GM18519 (cell line): ENCODE results near the gene EN2.
"Not testable (repeated sequence)": the region's sequence is repeated elsewhere in the genome, so short reads cannot be mapped to it uniquely, and the experiment has no call there.

ENCODE experiments used
- ATAC-seq: cut with Tn5 transposase; IDR thresholded peaks from one replicate; pipeline ENCODE4 v1.9.1; 2021; ENCODE audit warnings: mild to moderate bottlenecking, moderate library complexity; ENCODE audit not compliant: unreplicated experiment, low FRiP score

Gene EN2

GRCh38 chr7:155425011-155425340, 33.0 kb upstream of the EN2 start:
- no peak for ATAC-seq

GRCh38 chr7:155425887-155426286, 32.0 kb upstream of the EN2 start:
- ATAC-seq: no peak

- no peak for ATAC-seq
Observed at GRCh38 chr7:155426543-155427410, 31.2 kb upstream of the EN2 start.

GRCh38 chr7:155427411-155428038, 30.4 kb upstream of the EN2 start:
- no peak for ATAC-seq

- no peak for ATAC-seq
Observed at GRCh38 chr7:155428171-155428834, 29.6 kb upstream of the EN2 start.

DNA sequence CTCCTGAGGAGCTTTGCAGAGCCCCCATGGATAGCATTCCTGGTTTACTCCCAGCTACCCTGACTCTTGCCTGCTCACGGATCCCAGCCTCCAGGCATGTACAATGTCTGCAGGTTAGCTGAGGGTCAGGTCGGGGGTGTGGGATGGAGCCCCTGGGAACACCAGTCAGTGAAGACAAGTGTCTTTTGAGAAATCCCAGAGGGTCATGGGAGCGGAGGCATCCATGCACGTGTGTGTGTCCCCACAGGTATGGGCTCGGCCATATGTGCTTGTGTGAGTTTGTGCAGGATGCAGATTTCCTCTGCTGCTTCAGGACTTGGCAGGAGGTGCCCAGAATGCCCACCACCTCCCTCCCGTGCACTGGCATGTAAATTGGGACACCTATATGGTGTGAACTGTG, 28.3 kb upstream of the EN2 start:
- no peak for ATAC-seq

- ATAC-seq: no peak
Observed at GRCh38 chr7:155430606-155431005, 27.3 kb upstream of the EN2 start.

GRCh38 chr7:155431231-155431630, 26.7 kb upstream of the EN2 start:
- ATAC-seq: no peak

DNA sequence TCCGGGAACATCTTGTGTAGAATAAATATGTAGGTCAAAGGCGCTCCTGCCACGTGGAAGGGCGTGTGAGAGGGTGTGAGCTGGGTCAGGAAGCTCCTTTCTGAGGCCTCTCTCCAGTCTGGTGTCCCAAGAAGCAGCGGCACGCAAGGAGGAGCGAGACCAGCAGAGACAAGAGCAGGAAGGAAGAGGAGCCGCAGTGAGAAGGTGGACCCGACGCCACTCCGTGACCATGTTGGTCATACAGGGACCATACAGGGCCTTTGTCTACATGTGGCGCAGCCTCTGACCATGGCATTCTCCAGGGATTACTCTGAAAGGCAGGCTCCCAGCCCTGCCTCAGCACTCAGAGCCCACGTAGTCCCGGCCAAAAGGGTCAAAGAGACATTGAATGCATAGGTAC, 26.2 kb upstream of the EN2 start:
- no peak for ATAC-seq

GRCh38 chr7:155435110-155435509, 22.8 kb upstream of the EN2 start:
- no peak for ATAC-seq

DNA sequence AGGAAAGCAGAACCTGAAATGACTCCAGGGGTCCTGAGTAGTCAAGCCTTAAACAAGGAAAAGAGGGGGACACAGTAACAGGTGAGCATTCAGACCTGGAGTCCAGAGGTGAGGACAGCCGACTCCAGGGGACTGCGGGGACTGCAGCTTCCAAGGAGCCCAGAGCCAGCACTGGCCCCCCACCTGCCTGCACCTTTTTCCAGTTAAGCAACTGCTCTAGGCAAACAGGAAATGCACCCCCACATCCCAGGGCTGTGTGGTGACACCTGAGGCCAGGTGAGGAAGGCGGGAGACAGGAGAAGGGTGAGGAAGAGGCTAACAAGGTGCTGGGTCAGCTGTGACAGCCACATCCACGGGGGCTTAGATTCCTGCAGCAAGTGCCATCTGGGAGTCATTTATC, 20.1 kb upstream of the EN2 start:
- no peak for ATAC-seq

- no peak for ATAC-seq
Observed at GRCh38 chr7:155438777-155439176, 19.2 kb upstream of the EN2 start.

DNA sequence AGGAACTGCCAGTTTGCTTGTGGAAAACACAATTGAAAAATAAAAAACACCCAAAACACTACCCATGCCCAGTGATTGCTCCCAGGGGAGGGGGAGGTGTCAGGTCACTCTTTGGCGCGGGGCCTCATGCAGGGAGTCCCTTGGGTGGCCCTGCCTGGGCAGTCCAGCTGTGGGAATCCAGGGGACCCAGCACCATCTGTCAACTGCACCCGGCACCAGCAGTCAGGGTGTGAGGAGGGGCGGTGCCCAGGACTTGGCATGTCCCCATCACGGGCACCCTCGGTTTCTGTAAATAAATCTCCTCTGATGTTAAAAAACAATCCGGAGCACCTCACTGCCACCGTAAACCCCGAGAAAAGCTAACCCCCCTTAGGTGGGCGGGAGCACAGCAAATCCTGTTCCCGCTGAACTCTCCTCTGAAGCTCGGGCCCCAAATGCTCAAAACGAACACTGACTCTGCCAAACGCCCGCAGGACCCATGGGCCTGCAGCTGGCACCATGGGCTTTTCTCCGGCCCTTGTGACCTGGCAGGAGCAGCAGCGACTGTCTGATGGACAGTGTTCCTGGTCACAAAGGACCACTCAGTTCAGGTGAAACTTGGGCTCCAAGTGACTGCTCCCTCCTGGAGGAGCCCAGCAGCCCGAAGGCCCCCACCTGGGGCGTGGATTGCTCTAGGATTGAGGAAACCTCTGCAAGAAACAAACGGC, 18.5 kb upstream of the EN2 start:
- no peak for ATAC-seq

DNA sequence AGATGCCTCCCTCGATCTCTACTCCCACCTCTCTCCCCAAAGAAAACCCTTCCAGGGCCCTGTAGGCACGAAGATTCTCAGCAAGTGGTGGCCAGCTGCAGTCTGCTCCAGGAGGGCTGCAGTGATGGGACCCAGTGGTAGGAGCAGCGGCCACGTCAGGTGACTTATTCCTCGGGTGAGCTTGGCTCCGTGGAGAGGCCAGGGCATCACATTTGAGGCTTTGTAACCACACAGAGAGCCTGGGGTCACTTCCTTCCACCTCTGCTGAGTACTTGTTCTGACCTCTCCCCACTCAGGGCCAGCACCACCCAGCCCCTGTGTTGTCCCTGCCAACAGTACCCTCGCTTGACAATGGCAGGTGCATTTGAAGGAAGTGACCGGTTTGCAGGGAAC, 17.9 kb upstream of the EN2 start:
- no peak for ATAC-seq

DNA sequence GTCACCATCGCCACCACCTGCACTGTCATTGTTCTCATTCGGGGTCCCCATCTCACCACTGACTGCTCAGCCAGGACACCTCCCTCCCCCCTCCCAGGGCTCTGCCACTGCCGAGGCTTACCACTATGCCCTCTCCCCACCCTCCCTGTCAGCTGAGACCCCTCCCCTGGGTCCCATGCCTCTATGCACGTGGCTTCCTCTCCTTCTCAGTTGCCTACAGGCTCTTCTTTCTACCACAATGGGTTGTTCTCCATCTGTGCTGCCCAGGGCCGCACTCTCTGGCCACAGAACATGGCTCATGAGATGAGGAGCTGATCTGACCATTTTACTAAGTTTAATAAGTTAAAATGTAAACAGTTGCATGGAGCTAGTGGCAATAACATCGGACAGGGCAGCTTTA, 16.1 kb upstream of the EN2 start:
- ATAC-seq: no peak

GRCh38 chr7:155444746-155445145, 13.2 kb upstream of the EN2 start:
- no peak for ATAC-seq

DNA sequence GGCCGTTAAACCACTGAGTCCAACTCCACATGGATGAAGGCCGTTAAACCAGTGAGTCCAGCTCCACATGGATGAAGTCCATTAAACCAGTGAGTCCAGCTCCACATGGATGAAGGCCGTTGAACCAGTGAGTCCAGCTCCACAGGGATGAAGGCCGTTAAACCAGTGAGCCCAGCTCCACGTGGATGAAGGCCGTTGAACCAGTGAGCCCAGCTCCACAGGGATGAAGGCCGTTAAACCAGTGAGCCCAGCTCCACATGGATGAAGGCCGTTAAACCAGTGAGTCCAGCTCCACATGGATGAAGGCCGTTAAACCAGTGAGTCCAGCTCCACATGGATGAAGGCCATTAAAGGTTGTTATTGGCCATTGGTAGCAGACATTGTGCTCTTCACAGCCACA, 12.3 kb upstream of the EN2 start:
- not testable (repeated sequence) for ATAC-seq

- no peak for ATAC-seq
Observed at GRCh38 chr7:155447603-155448002, 10.3 kb upstream of the EN2 start.

DNA sequence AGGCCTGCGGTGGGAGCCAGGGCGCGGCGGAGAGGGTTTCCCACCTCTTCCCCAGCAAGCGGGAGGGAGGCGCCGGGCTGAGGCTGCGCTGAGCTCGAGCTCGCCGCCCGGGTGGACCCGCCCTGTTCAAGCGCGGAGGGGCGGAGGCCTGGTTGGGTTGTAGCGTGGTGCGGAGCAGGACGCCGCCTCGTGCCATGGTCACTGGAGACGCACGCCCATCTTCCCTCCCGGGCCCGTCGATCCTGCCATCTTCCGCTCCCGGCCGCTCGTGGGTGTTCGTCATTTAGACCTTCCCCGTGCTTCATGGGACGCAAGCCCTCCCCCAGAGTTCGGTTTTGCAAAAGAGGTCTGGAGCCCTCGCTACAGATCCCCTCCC, 9.3 kb upstream of the EN2 start:
- no peak for ATAC-seq

DNA sequence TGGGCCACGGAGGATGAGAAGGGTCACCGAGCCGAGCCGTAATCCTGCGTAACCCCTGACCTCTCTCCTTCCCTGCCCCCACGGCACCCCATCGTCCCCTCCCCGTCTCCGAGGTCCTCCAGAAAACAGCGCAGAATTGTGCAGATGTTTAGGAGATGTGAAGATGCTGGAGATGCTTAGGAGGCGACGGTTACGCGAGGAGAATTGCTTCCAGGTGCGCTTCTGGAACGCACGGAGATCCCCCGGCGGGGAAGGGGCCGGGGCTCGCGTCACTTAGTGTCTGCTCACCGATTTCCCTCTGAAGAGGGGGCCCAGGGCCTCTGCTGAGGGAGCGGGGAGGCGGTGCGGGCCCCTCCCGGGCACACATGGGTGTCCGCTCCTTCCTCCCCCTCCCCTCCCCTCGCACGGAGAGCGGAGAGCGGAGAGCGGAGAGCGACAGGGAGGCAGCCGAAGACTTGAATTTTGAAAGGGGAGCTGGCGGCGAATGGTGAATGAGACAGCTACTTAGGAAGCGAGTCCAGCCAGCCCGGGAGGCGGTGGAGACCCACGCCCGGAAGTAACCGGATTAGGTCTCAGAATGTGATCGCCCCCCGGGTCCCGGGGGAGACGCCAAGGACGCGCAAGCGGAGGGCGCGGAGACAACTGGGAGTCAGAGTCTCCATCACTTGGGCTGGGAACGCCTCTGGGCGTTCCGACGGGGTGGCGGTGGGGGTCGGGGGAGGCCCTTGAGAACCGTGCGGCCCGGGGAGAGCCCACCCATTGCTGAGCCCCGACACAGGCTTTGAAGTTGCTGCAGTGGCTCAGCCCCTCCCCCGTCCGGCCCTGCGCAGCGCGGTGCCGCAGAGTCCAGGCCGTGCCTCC, 8.7 kb upstream of the EN2 start:
- ATAC-seq: no peak
